ENCODE data around the gene MYOM3. TPM values are rescaled to one million over a fixed set of nuclear protein-coding genes. Genes with fewer than 3 reads are reported as not detected.
A peak's percentile ranks its signal among the peaks of the same experiment; 100 is the strongest.

Gene MYOM3
- total RNA-seq, 1 donor from 2014 or later, result 0.69 TPM

GRCh38 chr1:24084050-24084449 is 27.9 kb downstream of the MYOM3 start:
- intact Hi-C loops (cut with DNase I), result no loop called here
- TF ChIP-seq, protein P1, sequence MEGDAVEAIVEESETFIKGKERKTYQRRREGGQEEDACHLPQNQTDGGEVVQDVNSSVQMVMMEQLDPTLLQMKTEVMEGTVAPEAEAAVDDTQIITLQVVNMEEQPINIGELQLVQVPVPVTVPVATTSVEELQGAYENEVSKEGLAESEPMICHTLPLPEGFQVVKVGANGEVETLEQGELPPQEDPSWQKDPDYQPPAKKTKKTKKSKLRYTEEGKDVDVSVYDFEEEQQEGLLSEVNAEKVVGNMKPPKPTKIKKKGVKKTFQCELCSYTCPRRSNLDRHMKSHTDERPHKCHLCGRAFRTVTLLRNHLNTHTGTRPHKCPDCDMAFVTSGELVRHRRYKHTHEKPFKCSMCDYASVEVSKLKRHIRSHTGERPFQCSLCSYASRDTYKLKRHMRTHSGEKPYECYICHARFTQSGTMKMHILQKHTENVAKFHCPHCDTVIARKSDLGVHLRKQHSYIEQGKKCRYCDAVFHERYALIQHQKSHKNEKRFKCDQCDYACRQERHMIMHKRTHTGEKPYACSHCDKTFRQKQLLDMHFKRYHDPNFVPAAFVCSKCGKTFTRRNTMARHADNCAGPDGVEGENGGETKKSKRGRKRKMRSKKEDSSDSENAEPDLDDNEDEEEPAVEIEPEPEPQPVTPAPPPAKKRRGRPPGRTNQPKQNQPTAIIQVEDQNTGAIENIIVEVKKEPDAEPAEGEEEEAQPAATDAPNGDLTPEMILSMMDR (IDR thresholded peaks at IDR 0.05), result no peak
- ATAC-seq, result no peak

GRCh38 chr1:24082372-24082771 is 29.6 kb downstream of the MYOM3 start:
- H3K9me3 ChIP-seq, result no peaks in the 10 kb centered on the region
- no peak for ATAC-seq
- no peak overlapping the region for H3K4me3 ChIP-seq
- H3K4me1 ChIP-seq, result no peaks in the 10 kb centered on the region
- no peaks in the 10 kb centered on the region for H3K36me3 ChIP-seq
- H3K27me3 ChIP-seq, result no peaks in the 10 kb centered on the region
- TF ChIP-seq, protein P1 (IDR thresholded peaks at IDR 0.05), result no peak
- intact Hi-C loops (cut with DNase I), result no loop called here
- DNase-seq, result peak; percentile 46
- no peak overlapping the region for H3K27ac ChIP-seq

More at GRCh38 chr1:24084050-24084449, 27.9 kb downstream of the MYOM3 start:
- no peaks in the 10 kb centered on the region for H3K9me3 ChIP-seq
- no peaks in the 10 kb centered on the region for H3K27me3 ChIP-seq
- no peak overlapping the region for H3K27ac ChIP-seq
- no peaks in the 10 kb centered on the region for H3K4me1 ChIP-seq
- no peaks in the 10 kb centered on the region for H3K36me3 ChIP-seq
- H3K4me3 ChIP-seq, result no peak overlapping the region
- DNase-seq, result no peak

DNA sequence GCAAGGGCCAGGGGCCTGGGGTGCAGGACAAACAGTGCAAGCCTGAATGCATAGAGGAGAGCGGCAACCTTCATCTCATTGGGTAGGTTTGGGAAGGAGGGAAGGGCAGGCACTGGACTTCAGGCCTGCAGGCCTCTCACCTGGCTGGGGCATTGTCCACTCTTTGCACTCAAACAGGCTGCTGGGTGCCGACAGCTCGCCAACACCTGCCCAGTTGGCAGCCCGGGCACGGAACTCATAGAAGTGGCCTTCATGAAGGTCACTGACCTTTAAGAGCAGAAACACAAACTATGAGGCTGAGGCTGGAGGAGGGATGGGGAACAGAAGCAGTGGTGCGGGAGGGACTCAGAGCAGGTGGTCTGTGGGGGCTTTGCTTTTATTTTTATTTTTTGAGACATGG is 30.7 kb downstream of the MYOM3 start:
- intact Hi-C loops (cut with DNase I), result no loop called here
- Histone ChIP-seq H3K27me3 (no peaks in the 10 kb centered on the region), H3K36me3 (no peaks in the 10 kb centered on the region), H3K4me3 (no peak overlapping the region), H3K9me3 (no peaks in the 10 kb centered on the region), H3K27ac (no peak overlapping the region), H3K4me1 (no peaks in the 10 kb centered on the region)
- ATAC-seq, result no peak
- TF ChIP-seq, protein P1 (IDR thresholded peaks at IDR 0.05), result no peak
- no peak for DNase-seq

GRCh38 chr1:24080131-24080530 is 31.8 kb downstream of the MYOM3 start:
- no peak overlapping the region for H3K4me3 ChIP-seq
- no peaks in the 10 kb centered on the region for H3K27me3 ChIP-seq
- no peak overlapping the region for H3K27ac ChIP-seq
- intact Hi-C loops (cut with DNase I), result no loop called here
- no peaks in the 10 kb centered on the region for H3K9me3 ChIP-seq
- no peak for DNase-seq
- no peak for ATAC-seq
- TF ChIP-seq, protein P1 (IDR thresholded peaks at IDR 0.05), result no peak
- H3K36me3 ChIP-seq, result no peaks in the 10 kb centered on the region
- no peaks in the 10 kb centered on the region for H3K4me1 ChIP-seq

- Histone ChIP-seq H3K27ac (no peak overlapping the region), H3K4me3 (no peak overlapping the region), H3K9me3 (no peaks in the 10 kb centered on the region), H3K36me3 (no peaks in the 10 kb centered on the region), H3K27me3 (no peaks in the 10 kb centered on the region), H3K4me1 (no peaks in the 10 kb centered on the region)
- TF ChIP-seq, protein P1 (IDR thresholded peaks at IDR 0.05), result no peak
- ATAC-seq, result no peak
- DNase-seq, result no peak
- intact Hi-C loops (cut with DNase I), result no loop called here
Measured at GRCh38 chr1:24077278-24077978, 34.5 kb downstream of the MYOM3 start.

All from upper lobe of right lung (tissue), 1 donor.